Measurements from ENCODE around the gene PDE6G. TPM values are rescaled to one million over a fixed set of nuclear protein-coding genes. Genes with fewer than 3 reads are reported as not detected.

The PDE6G gene
- total RNA-seq, 1 donor from 2014 or later, result 1.1 TPM

DNA sequence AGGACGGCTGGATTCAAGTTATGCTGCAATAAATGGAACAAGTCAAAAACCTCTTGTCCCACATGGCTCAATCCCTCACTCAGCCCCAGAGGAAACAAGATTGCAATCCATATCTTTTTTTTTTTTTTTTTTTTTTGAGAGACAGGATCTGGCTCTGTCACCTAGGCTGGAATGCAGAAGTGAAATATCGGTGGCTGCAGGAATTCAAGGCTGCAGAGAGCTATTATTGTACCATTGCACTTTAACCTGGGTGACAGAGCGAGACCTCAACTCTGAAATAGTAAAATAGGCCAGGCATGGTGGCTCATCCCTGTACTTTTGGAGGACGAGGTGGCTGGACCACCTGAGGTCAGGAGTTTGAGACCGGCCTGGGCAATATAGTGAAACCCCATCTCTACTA lies 2.7 kb upstream of the PDE6G start:
- H3K4me3 Mint-ChIP-seq (ENCODE audit: unreplicated experiment), result no peak overlapping the region
- no peaks in the 10 kb centered on the region for H3K27me3 Mint-ChIP-seq (ENCODE audit: unreplicated experiment)
- no peak overlapping the region for H3K27ac Mint-ChIP-seq (ENCODE audit: unreplicated experiment)
- H3K4me1 Mint-ChIP-seq (ENCODE audit: unreplicated experiment), result peaks cover 8% of the 10 kb centered on the region
- no peaks in the 10 kb centered on the region for H3K9me3 Mint-ChIP-seq (ENCODE audit: unreplicated experiment)
- no peaks in the 10 kb centered on the region for H3K36me3 Mint-ChIP-seq (ENCODE audit: low read depth, unreplicated experiment)
- no peak for DNase-seq (ENCODE audit: low spot score)
- TF ChIP-seq, protein P1, sequence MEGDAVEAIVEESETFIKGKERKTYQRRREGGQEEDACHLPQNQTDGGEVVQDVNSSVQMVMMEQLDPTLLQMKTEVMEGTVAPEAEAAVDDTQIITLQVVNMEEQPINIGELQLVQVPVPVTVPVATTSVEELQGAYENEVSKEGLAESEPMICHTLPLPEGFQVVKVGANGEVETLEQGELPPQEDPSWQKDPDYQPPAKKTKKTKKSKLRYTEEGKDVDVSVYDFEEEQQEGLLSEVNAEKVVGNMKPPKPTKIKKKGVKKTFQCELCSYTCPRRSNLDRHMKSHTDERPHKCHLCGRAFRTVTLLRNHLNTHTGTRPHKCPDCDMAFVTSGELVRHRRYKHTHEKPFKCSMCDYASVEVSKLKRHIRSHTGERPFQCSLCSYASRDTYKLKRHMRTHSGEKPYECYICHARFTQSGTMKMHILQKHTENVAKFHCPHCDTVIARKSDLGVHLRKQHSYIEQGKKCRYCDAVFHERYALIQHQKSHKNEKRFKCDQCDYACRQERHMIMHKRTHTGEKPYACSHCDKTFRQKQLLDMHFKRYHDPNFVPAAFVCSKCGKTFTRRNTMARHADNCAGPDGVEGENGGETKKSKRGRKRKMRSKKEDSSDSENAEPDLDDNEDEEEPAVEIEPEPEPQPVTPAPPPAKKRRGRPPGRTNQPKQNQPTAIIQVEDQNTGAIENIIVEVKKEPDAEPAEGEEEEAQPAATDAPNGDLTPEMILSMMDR (IDR thresholded peaks at IDR 0.05; ENCODE audit: unreplicated experiment), result no peak

- TF ChIP-seq, protein P1 (IDR thresholded peaks at IDR 0.05; ENCODE audit: unreplicated experiment), result no peak
- Mint-ChIP-seq H3K4me3 (ENCODE audit: unreplicated experiment) (no peak overlapping the region), H3K27ac (ENCODE audit: unreplicated experiment) (no peak overlapping the region), H3K36me3 (ENCODE audit: low read depth, unreplicated experiment) (no peaks in the 10 kb centered on the region), H3K9me3 (ENCODE audit: unreplicated experiment) (no peaks in the 10 kb centered on the region), H3K27me3 (ENCODE audit: unreplicated experiment) (peaks cover 12% of the 10 kb centered on the region), H3K4me1 (ENCODE audit: unreplicated experiment) (peaks cover 8% of the 10 kb centered on the region)
- no peak for DNase-seq (ENCODE audit: low spot score)
Observed at GRCh38 chr17:81656835-81657234, 493 bp upstream of the PDE6G start.

- TF ChIP-seq, protein P1 (IDR thresholded peaks at IDR 0.05; ENCODE audit: unreplicated experiment), result no peak
- Mint-ChIP-seq H3K27ac (ENCODE audit: unreplicated experiment) (no peak overlapping the region), H3K27me3 (ENCODE audit: unreplicated experiment) (peaks cover 12% of the 10 kb centered on the region), H3K4me3 (ENCODE audit: unreplicated experiment) (no peak overlapping the region), H3K9me3 (ENCODE audit: unreplicated experiment) (no peaks in the 10 kb centered on the region), H3K36me3 (ENCODE audit: low read depth, unreplicated experiment) (no peaks in the 10 kb centered on the region), H3K4me1 (ENCODE audit: unreplicated experiment) (peaks cover 10% of the 10 kb centered on the region)
- DNase-seq (ENCODE audit: low spot score), result no peak
Observed at GRCh38 chr17:81655378-81656117, 794 bp downstream of the PDE6G start.

- Mint-ChIP-seq H3K36me3 (ENCODE audit: low read depth, unreplicated experiment) (no peaks in the 10 kb centered on the region), H3K9me3 (ENCODE audit: unreplicated experiment) (no peaks in the 10 kb centered on the region), H3K4me1 (ENCODE audit: unreplicated experiment) (peaks cover 10% of the 10 kb centered on the region), H3K4me3 (ENCODE audit: unreplicated experiment) (no peak overlapping the region), H3K27me3 (ENCODE audit: unreplicated experiment) (peaks cover 15% of the 10 kb centered on the region), H3K27ac (ENCODE audit: unreplicated experiment) (no peak overlapping the region)
- DNase-seq (ENCODE audit: low spot score), result no peak
- TF ChIP-seq, protein P1 (IDR thresholded peaks at IDR 0.05; ENCODE audit: unreplicated experiment), result no peak
Observed at GRCh38 chr17:81652906-81653771, 3.2 kb downstream of the PDE6G start.

DNA sequence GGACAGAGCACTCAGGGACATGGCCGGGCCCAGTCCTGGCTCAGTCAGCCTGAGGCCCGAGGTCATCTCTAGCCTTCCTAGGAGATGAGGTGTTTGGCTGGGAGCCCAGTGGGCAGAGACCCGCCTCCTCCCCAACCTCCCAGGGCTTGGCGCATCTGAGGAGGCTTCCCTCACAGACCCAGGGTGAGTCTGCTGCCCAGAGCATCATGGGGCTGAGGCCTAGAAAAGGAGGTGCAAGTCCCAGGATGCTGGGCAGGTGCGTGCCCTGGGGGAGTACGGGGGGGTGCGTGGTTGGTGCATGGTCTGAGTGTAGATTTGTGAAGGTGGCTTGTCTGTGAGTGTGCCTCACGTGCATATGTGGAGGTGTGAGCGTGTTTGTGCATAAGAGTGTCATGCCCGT lies 4.7 kb downstream of the PDE6G start:
- Mint-ChIP-seq H3K36me3 (ENCODE audit: low read depth, unreplicated experiment) (no peaks in the 10 kb centered on the region), H3K4me3 (ENCODE audit: unreplicated experiment) (peak overlapping the region; percentile 31), H3K4me1 (ENCODE audit: unreplicated experiment) (peaks cover 2% of the 10 kb centered on the region), H3K27me3 (ENCODE audit: unreplicated experiment) (peaks cover 23% of the 10 kb centered on the region), H3K27ac (ENCODE audit: unreplicated experiment) (no peak overlapping the region), H3K9me3 (ENCODE audit: unreplicated experiment) (no peaks in the 10 kb centered on the region)
- TF ChIP-seq, protein P1 (IDR thresholded peaks at IDR 0.05; ENCODE audit: unreplicated experiment), result no peak
- no peak for DNase-seq (ENCODE audit: low spot score)

All from endothelial cell (in vitro differentiated cells).